HL-60/S4 treated with retinoic acid at 250 ng/mL for 4 days and 3 days (cell line): ENCODE data around the gene PTPN5.

Source experiments
- in situ Hi-C: fragments of 300-500 bp; cut with MboI; formaldehyde crosslinking; loops from 2 replicates; pipeline ENCODE4 v1.7.0; 2022; ENCODE audit warnings: low sequenced_read_pairs

The PTPN5 gene

GRCh38 chr11:18773681-18774080 lies 17.9 kb downstream of the PTPN5 start:
- in situ Hi-C loops, result no loop called here

- in situ Hi-C loops, result no loop called here
Observed at GRCh38 chr11:18773104-18773503, 18.5 kb downstream of the PTPN5 start.

GRCh38 chr11:18772211-18772610 lies 19.4 kb downstream of the PTPN5 start:
- in situ Hi-C loops, result no loop called here

- in situ Hi-C loops, result no loop called here
Observed at GRCh38 chr11:18771266-18772035, 20.1 kb downstream of the PTPN5 start.

GRCh38 chr11:18770479-18771125 lies 21.0 kb downstream of the PTPN5 start:
- in situ Hi-C loops, result no loop called here

- in situ Hi-C loops, result no loop called here
Observed at GRCh38 chr11:18769802-18770456, 21.7 kb downstream of the PTPN5 start.

- in situ Hi-C loops, result no loop called here
Observed at GRCh38 chr11:18768978-18769377, 22.6 kb downstream of the PTPN5 start.

GRCh38 chr11:18768472-18768901 lies 23.1 kb downstream of the PTPN5 start:
- in situ Hi-C loops, result no loop called here

- in situ Hi-C loops, result no loop called here
Observed at GRCh38 chr11:18766015-18766414, 25.6 kb downstream of the PTPN5 start.

GRCh38 chr11:18765554-18765953 lies 26.0 kb downstream of the PTPN5 start:
- in situ Hi-C loops, result no loop called here

GRCh38 chr11:18761741-18762140 lies 29.9 kb downstream of the PTPN5 start:
- in situ Hi-C loops, result no loop called here

GRCh38 chr11:18761144-18761543 lies 30.5 kb downstream of the PTPN5 start:
- in situ Hi-C loops, result no loop called here

- in situ Hi-C loops, result no loop called here
Observed at GRCh38 chr11:18757811-18758210, 33.8 kb downstream of the PTPN5 start.

- in situ Hi-C loops, result no loop called here
Observed at GRCh38 chr11:18756889-18757288, 34.7 kb downstream of the PTPN5 start.

- in situ Hi-C loops, result no loop called here
Observed at GRCh38 chr11:18754308-18754707, 37.3 kb downstream of the PTPN5 start.

- in situ Hi-C loops, result no loop called here
Observed at GRCh38 chr11:18752502-18752901, 39.1 kb downstream of the PTPN5 start.

- in situ Hi-C loops, result no loop called here
Observed at GRCh38 chr11:18750944-18751343, 40.7 kb downstream of the PTPN5 start.

- in situ Hi-C loops, result no loop called here
Observed at GRCh38 chr11:18749681-18750319, 41.8 kb downstream of the PTPN5 start.

- in situ Hi-C loops, result no loop called here
Observed at GRCh38 chr11:18748766-18749365, 42.7 kb downstream of the PTPN5 start.

- in situ Hi-C loops, result no loop called here
Observed at GRCh38 chr11:18745251-18745650, 46.3 kb downstream of the PTPN5 start.

GRCh38 chr11:18743900-18744514 lies 47.6 kb downstream of the PTPN5 start:
- in situ Hi-C loops, result no loop called here
